ENCODE results near the gene SEPTIN3.

The SEPTIN3 gene

DNA sequence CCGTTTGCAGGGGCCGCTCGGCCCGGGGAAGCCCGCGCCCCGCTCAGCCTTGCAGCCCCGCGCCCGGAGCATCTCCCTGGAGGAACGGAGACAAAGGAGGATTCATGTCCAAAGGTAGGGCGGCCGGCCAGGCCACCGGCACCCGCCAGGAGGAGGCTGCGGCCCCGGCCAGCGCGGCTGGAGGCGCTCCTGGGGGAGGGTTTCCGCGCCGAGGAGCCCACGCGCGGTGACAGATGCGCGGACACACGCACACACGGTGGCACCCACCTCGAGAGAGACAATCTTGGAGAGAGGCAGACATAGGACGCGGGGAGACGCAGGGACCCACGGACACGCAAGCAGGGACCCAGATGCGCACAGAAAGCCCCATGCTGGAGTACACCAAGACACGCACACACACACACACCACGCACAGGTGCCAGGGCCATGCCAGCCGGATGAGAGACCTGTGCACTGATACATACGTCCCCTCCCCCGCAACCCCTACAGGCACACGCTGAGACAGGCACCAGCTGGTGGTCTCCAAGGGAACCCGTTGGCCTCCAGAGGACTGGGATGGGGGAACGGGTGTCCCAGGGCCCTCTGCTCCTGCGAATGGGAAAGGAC is 7.8 kb downstream of the SEPTIN3 start:
- H3K4me3 ChIP-seq (ENCODE audit: low read depth, low read length), result no peak overlapping the region
- TF ChIP-seq, protein P1, sequence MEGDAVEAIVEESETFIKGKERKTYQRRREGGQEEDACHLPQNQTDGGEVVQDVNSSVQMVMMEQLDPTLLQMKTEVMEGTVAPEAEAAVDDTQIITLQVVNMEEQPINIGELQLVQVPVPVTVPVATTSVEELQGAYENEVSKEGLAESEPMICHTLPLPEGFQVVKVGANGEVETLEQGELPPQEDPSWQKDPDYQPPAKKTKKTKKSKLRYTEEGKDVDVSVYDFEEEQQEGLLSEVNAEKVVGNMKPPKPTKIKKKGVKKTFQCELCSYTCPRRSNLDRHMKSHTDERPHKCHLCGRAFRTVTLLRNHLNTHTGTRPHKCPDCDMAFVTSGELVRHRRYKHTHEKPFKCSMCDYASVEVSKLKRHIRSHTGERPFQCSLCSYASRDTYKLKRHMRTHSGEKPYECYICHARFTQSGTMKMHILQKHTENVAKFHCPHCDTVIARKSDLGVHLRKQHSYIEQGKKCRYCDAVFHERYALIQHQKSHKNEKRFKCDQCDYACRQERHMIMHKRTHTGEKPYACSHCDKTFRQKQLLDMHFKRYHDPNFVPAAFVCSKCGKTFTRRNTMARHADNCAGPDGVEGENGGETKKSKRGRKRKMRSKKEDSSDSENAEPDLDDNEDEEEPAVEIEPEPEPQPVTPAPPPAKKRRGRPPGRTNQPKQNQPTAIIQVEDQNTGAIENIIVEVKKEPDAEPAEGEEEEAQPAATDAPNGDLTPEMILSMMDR (conservative IDR thresholded peaks at IDR 0.05; ENCODE audit: low read depth, low read length), result no peak
- no peak for DNase-seq (ENCODE audit: low read depth)

DNA sequence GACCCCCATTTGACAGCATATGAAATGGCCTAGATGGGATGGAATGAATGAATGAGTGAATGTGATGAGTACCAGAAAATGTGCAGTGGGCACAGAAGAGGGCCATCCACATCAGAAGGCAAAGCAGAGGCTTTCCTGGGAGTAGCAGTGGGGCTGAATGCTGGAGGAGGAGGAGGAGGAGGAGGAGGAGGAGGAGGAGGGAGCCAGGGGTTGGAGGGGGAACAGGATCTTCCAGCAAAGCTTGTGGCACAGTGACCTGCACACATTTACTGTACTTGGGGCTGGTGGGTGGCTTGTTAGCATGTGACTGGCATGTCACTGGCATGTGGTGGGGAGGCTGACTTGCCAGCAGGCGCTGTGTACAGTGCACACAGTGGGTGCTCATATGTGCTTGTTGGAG is 9.5 kb downstream of the SEPTIN3 start:
- DNase-seq (ENCODE audit: low read depth), result no peak
- TF ChIP-seq, protein P1 (conservative IDR thresholded peaks at IDR 0.05; ENCODE audit: low read depth, low read length), result no peak

DNA sequence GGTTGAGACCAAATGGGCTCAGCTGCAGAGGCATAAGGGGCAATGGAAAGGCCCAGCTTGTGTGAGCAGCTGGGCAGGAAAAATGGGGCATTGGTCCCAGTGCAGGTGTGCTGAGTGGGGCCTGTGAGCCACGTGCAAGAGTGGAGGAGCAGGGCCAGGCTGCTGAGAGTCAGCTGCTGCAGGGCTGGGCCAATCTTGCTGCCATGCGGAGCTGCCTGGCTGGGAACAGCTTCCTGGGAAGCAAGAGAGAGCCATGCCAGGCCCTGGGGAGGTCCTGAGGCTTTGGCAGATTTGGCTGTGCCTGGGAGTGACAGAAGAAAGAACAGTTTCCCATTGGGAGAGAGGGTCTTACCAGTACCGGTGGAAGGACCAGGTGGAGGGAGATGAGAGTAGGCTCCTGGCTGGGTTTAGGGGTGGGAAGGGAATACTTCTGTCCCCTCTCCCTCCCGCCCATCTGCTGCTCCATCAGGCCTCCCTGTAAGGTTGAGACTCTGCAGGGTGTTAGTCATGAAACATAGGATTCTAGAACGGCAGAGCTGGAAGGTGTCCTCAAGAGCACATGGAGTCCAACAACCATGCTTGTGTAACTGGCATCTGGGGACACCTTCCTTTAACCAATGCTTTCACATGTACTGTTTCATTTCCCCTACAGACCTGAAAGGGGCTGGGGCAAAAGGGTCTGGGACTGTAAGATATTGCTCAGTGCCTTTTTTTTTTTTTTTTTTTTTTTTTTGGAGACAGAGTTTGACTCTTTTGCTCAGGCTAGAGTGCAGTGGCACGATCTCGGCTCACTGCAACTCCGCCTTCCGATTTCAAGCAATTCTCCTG is 10.4 kb downstream of the SEPTIN3 start:
- no peak overlapping the region for H3K4me3 ChIP-seq (ENCODE audit: low read depth, low read length)
- DNase-seq (ENCODE audit: low read depth), result no peak
- TF ChIP-seq, protein P1 (conservative IDR thresholded peaks at IDR 0.05; ENCODE audit: low read depth, low read length), result no peak

More for the DNA sequence above, 9.5 kb downstream of the SEPTIN3 start:
- no peak overlapping the region for H3K4me3 ChIP-seq (ENCODE audit: low read depth, low read length)

DNA sequence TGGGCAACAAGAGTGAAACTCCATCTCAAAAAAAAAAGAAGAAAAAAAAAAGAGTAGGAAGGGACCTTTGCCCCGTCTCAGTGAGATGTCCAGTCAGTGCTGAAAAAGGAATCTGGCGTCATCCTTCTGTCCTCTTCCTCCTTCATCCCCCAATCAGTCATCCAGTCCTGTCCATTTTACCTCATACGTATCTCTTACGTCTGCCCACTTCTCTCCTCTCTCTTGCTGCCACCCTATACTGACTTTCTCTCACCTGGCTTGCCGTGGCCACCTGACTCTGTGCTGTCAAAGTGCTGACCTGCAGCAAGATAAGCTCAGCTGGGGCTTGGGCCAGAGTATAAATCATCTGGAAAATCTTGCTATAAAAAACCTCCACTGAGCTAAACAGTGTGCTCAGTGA is 13.6 kb downstream of the SEPTIN3 start:
- no peak overlapping the region for H3K4me3 ChIP-seq (ENCODE audit: low read depth, low read length)
- no peak for DNase-seq (ENCODE audit: low read depth)
- TF ChIP-seq, protein P1 (conservative IDR thresholded peaks at IDR 0.05; ENCODE audit: low read depth, low read length), result no peak

DNA sequence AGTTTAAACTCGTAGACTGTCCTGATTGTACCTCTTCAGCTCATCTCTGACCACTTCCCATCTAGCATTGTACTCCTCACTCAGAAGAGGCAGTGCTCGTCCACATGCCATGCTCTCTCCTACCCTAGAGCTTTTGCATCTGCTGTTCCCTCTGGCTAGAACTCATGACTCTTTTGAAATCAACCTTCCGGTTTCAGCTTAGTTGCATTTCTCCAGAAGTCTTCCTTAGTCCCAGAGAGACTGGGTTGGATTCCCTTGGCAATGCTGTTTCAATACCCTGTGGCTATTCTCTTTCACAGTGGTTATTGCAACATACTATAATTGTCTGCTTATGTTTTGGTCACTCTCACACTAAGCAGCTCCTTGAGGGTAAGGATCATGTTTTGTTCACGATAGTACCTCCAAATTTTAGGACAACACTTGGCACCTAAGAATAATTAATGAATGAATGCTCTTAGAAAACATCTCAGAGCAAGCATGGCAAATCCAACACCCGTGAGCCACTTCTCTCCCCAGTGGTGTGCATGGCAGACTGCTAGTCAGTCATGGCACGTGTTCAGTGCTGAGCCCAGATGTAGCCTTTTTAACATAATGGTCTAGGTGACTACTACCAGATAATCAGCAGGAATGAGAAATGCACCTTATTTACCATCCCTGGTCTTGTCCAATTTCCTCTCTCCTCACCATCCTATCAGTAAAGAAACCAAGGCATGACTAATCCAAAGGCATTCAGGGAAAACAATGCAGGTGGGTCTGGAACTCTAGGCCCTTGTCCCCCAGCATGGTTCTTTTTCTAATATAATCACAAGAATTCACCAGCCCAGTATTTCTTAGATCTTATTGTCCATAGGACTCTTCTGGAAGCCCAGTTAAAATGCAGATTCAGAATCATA is 14.5 kb downstream of the SEPTIN3 start:
- TF ChIP-seq, protein P1 (conservative IDR thresholded peaks at IDR 0.05; ENCODE audit: low read depth, low read length), result no peak
- DNase-seq (ENCODE audit: low read depth), result peak; percentile 10
- no peak overlapping the region for H3K4me3 ChIP-seq (ENCODE audit: low read depth, low read length)

DNA sequence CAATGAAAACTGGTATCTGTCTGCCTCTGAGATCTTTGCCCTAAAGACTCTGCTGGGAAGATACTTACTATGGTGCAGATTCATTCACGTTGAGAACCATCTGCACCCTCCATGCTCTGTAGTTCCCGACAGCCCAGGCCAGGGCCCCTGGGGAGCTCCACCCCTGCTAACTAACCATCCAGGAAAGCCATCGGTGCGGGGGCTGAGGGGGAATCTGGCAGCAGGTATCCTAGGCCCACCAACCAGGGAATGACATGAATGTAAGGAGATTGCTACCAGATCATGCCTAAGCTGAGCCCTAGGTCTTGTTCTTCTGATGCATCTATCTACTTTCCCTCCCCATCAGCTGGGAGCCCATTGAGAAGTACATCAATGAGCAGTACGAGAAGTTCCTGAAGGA is 18.0 kb downstream of the SEPTIN3 start:
- no peak for DNase-seq (ENCODE audit: low read depth)
- TF ChIP-seq, protein P1 (conservative IDR thresholded peaks at IDR 0.05; ENCODE audit: low read depth, low read length), result no peak
- no peak overlapping the region for H3K4me3 ChIP-seq (ENCODE audit: low read depth, low read length)
